ENCODE measurements around the gene MPP3. TPM values are rescaled to one million over a fixed set of nuclear protein-coding genes. Genes with fewer than 3 reads are reported as not detected.

The MPP3 gene
- total and polyA plus RNA-seq, 9 of the 15 experiments (the other 6 are each of a cell fraction or from before 2014, with no cell fraction given) = 0.41 to 10.4 (median 4.5) TPM

- TF ChIP-seq CHD7 (IDR thresholded peaks at IDR 0.05; ENCODE audit: low read depth, low read length) (no peak), DACH1 (IDR thresholded peaks at IDR 0.05; ENCODE audit: partially characterized antibody) (peak; percentile 14), SREBF1 (IDR thresholded peaks at IDR 0.05; ENCODE audit: borderline replicate concordance, low read depth, low read length) (no peak), ATF7 (IDR thresholded peaks at IDR 0.05) (no peak), LEF1 (IDR thresholded peaks at IDR 0.05) (no peak), MEF2A (IDR thresholded peaks at IDR 0.05; ENCODE audit: control insufficient read depth, low read depth, low read length) (no peak), RFX1 (IDR thresholded peaks at IDR 0.05) (no peak), ZBTB8A (IDR thresholded peaks at IDR 0.05; ENCODE audit: partially characterized antibody) (no peak), RBM25 (IDR thresholded peaks at IDR 0.05; ENCODE audit: low read depth, low read length, severe bottlenecking) (no peak), CBX8 (IDR thresholded peaks at IDR 0.05; ENCODE audit: borderline replicate concordance, extremely low read depth, low read depth, low read length, poor library complexity, severe bottlenecking) (no peak), BRF1 (IDR thresholded peaks at IDR 0.05; ENCODE audit: borderline replicate concordance, extremely low read depth, insufficient read length) (no peak)
- TF ChIP-seq, protein P1, sequence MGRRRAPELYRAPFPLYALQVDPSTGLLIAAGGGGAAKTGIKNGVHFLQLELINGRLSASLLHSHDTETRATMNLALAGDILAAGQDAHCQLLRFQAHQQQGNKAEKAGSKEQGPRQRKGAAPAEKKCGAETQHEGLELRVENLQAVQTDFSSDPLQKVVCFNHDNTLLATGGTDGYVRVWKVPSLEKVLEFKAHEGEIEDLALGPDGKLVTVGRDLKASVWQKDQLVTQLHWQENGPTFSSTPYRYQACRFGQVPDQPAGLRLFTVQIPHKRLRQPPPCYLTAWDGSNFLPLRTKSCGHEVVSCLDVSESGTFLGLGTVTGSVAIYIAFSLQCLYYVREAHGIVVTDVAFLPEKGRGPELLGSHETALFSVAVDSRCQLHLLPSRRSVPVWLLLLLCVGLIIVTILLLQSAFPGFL (CRISPR knock-in tag; IDR thresholded peaks at IDR 0.05) = no peak
These were observed 47.6 kb upstream of the MPP3 start (continued) for GRCh38 chr17:43880420-43880991.

Data from K562 (cell line).